Measurements from ENCODE around the gene SPATA17.

DNA sequence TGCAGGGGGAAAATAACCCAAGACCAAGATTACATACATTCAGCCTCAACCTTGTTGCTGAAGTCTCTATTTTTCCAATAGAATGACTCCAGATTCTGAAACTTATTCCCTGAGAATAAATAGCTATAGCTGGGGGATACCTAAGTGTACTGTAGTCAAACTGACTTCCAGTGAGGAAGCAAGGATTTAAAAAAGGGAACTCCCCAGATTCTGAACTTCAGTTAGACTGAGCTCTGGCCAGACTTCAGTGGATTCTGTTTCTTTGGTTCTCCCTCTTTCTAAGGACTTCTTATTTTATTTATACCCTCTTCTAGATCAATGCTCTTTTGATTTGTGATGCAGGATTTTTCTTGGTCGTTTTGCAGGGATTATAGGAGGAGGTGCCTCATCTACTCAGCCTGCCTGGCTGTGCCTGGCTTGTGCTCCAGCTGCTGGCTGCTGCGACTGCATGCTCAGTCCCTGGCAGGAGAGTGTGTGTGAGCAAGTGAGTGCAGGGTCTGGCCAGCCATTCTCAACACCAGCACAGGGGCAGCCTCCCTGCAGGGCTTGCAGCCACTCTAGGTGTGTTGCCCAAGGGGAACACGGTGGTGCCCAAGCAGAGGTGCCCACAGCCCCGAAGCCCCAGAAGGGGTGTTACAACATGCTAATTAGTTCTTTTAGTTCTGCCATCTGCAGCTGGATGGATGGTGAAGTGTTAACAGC lies 43.0 kb downstream of the SPATA17 start:
- TF ChIP-seq POLR2A (IDR thresholded peaks at IDR 0.05), result no peak
- TF ChIP-seq, protein P1, sequence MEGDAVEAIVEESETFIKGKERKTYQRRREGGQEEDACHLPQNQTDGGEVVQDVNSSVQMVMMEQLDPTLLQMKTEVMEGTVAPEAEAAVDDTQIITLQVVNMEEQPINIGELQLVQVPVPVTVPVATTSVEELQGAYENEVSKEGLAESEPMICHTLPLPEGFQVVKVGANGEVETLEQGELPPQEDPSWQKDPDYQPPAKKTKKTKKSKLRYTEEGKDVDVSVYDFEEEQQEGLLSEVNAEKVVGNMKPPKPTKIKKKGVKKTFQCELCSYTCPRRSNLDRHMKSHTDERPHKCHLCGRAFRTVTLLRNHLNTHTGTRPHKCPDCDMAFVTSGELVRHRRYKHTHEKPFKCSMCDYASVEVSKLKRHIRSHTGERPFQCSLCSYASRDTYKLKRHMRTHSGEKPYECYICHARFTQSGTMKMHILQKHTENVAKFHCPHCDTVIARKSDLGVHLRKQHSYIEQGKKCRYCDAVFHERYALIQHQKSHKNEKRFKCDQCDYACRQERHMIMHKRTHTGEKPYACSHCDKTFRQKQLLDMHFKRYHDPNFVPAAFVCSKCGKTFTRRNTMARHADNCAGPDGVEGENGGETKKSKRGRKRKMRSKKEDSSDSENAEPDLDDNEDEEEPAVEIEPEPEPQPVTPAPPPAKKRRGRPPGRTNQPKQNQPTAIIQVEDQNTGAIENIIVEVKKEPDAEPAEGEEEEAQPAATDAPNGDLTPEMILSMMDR (IDR thresholded peaks at IDR 0.05 in 4 of 5, conservative IDR thresholded peaks at IDR 0.05 in 1 of 5), result no peak
